Endothelial cell of umbilical vein (primary cell): Measurements from ENCODE around the gene DAB2. TPM values are rescaled to one million over a fixed set of nuclear protein-coding genes. Genes with fewer than 3 reads are reported as not detected.

ENCODE experiments used
- BruUV-seq: library from RNA; stranded (reverse); fragments of 400-500 nt; replicated peaks from 2 replicates; lab custom pipeline; 2021; lab: Mats Ljungman, UMichigan
- CTCF ChIA-PET: fragments of 300-600, 350-600 bp; sonication (Branson Sonifier 250); formaldehyde crosslinking; loops from one replicate; lab custom pipeline; 2021; ENCODE audit warnings: antibody characterized with exemption, inconsistent platforms; lab: Charles Lee
- POLR2A ChIA-PET: fragments of 300-600, 350-600 bp; sonication (Branson Sonifier 250); formaldehyde crosslinking; loops from one replicate; lab custom pipeline; 2021; ENCODE audit warnings: antibody characterized with exemption, inconsistent platforms; lab: Charles Lee
- DNase-seq: peaks from one replicate; pipeline ENCODE4 v3.0.0-alpha.2; 2011; ENCODE audit warnings: low read depth, low spot score
- FAIRE-seq: peaks from 2 replicates; lab custom pipeline; 2011; peaks lifted over from hg19 to GRCh38; lab: Jason Lieb, UNC
- H2AFZ ChIP-seq: 2 replicates; pipeline ENCODE4 v1.6.0; 2012; ENCODE audit warnings: low read depth, low read length, control low read depth, inconsistent platforms
- H3K27ac ChIP-seq: 2 replicates; pipeline ENCODE4 v1.5.1; 2011; ENCODE audit warnings: low read depth, mild to moderate bottlenecking, control low read depth, low read length, moderate library complexity; ENCODE audit not compliant: insufficient read depth
- H3K27me3 ChIP-seq, 2 experiments: 2 replicates each; pipeline versions ENCODE4 v1.6.0 to v1.6.1; 2011; ENCODE audit warnings: low read length in 2 of 2, mixed read lengths in 1 of 2; ENCODE audit not compliant: control insufficient read depth in 2 of 2, insufficient read depth in 2 of 2
- H3K36me3 ChIP-seq, 2 experiments: 2 replicates in 1 of 2; 3 replicates in 1 of 2; pipeline ENCODE4 v1.5.1; 2011; ENCODE audit warnings: low read length in 2 of 2, mild to moderate bottlenecking in 1 of 2, moderate library complexity in 1 of 2; ENCODE audit not compliant: control insufficient read depth in 2 of 2, insufficient read depth in 2 of 2; ENCODE audit errors: extremely low read depth in 1 of 2
- H3K4me1 ChIP-seq: 3 replicates; pipeline ENCODE4 v1.5.1; 2011; ENCODE audit warnings: mild to moderate bottlenecking, low read length; ENCODE audit not compliant: control insufficient read depth, insufficient read depth; ENCODE audit errors: extremely low read depth
- H3K4me2 ChIP-seq: 2 replicates; pipeline ENCODE4 v1.6.1; 2011; ENCODE audit warnings: low read length, control low read depth, mixed read lengths; ENCODE audit not compliant: insufficient read depth
- H3K4me3 ChIP-seq, 3 experiments: fragments of 200-600 bp in 1 of 3; sonication (generic), shearing (Covaris generic) in 1 of 3; replicated peaks in 1 of 3; 2 replicates each; pipeline ENCODE4 v1.5.1; 2011 to 2016; ENCODE audit warnings: control low read depth in 3 of 3, low read length in 3 of 3, mild to moderate bottlenecking in 2 of 3, inconsistent platforms in 1 of 3, low read depth in 1 of 3, moderate library complexity in 1 of 3; ENCODE audit not compliant: insufficient read depth in 1 of 3
- H3K79me2 ChIP-seq: 2 replicates; pipeline ENCODE4 v1.6.0; 2012; ENCODE audit warnings: low read length, inconsistent platforms; ENCODE audit not compliant: control insufficient read depth, insufficient read depth
- H3K9ac ChIP-seq: replicated peaks from 2 replicates; pipeline ENCODE3; 2011; ENCODE audit warnings: low read length, control low read depth; ENCODE audit not compliant: insufficient read depth; ENCODE audit errors: extremely low read depth
- H3K9me1 ChIP-seq: replicated peaks from 3 replicates; pipeline ENCODE4 v1.6.0; 2011; ENCODE audit warnings: mild to moderate bottlenecking, low read length; ENCODE audit not compliant: control insufficient read depth, insufficient read depth; ENCODE audit errors: extremely low read depth
- H3K9me3 ChIP-seq: replicated peaks from 2 replicates; pipeline ENCODE4 v1.5.1; 2012; ENCODE audit warnings: low read length, inconsistent platforms; ENCODE audit not compliant: control insufficient read depth, insufficient read depth
- H4K20me1 ChIP-seq: replicated peaks from 2 replicates; pipeline ENCODE3; 2011; ENCODE audit warnings: mild to moderate bottlenecking, low read length; ENCODE audit not compliant: control insufficient read depth, insufficient read depth; ENCODE audit errors: extremely low read depth
- CTCF ChIP-seq, 2 donors: IDR thresholded peaks; 1 replicate in 1 of 2; 2 replicates in 1 of 2; pipeline ENCODE4 v1.5.1; 2011; ENCODE audit warnings: low read length in 2 of 2, mild to moderate bottlenecking in 2 of 2, moderate library complexity in 2 of 2, control low read depth in 1 of 2, inconsistent platforms in 1 of 2, low read depth in 1 of 2; ENCODE audit not compliant: insufficient read depth in 1 of 2; ENCODE audit errors: extremely low read depth in 1 of 2
- GATA2 ChIP-seq: IDR thresholded peaks from 2 replicates; pipeline ENCODE4 v1.7.0; 2011; ENCODE audit warnings: low read depth, mild to moderate bottlenecking, moderate library complexity, mixed read lengths, low read length; ENCODE audit not compliant: insufficient read length, insufficient read depth
- MAX ChIP-seq: IDR thresholded peaks from 2 replicates; pipeline ENCODE4 v1.6.1; 2011; ENCODE audit not compliant: insufficient read depth, insufficient read length
- POLR2A ChIP-seq: IDR thresholded peaks from 2 replicates; pipeline ENCODE4 v1.6.1; 2012; ENCODE audit warnings: low read depth, mild to moderate bottlenecking, control low read depth, low read length
- dilution Hi-C: fragments of 300-500 bp; cut with MboI; formaldehyde crosslinking; loops from one replicate; pipeline ENCODE4 v1.15.0; 2019; ENCODE audit warnings: low sequenced_read_pairs; ENCODE audit not compliant: extremely low pct_ligation_motif_present
- intact Hi-C: fragments of 100-400 bp; cut with micrococcal nuclease; formaldehyde crosslinking; loops from one replicate; pipeline ENCODE4 v1.10.0; 2022
- polyA plus RNA-seq, 4 experiments: library from polyadenylated mRNA; depleted of rRNA in 3 of 4; stranded (reverse) in 3 of 4; unstranded in 1 of 4; fragments of >200 nt; gene quantifications; 2 replicates each; pipeline versions ENCODE4 v1.2.1 to v1.2.3, GENCODE V29; 2011 to 2012; ENCODE audit warnings: missing spikeins in 1 of 4
- total RNA-seq: library from RNA; stranded (reverse); gene quantifications from 2 replicates; pipeline ENCODE4 v1.2.3, GENCODE V29; 2021

The DAB2 gene
- total and polyA plus RNA-seq, 2 donors (not counting 3 experiments of a cell fraction or from before 2014, with no cell fraction given): 168 to 283 TPM

GRCh38 chr5:39441838-39442237 lies 17.1 kb upstream of the DAB2 start:
- ChIA-PET CTCF (interaction anchor here (0.7 to 2.6 kb wide), 4 partner anchors 11 to 71 kb away, joined by 3 to 16 read pairs (median 4); partner anchors contain the start of gene DAB2), POLR2A (interaction anchor here (0.6 kb wide), 1 partner anchor 42 kb away, joined by 4 read pairs; no protein-coding TSS in a partner anchor)
- no peaks in the 10 kb centered on the region for H3K9me3 ChIP-seq
- dilution Hi-C loops: no loop called here
- no peak overlapping the region for H3K27ac ChIP-seq
- intact Hi-C loops: no loop called here
- peaks cover 32% of the 10 kb centered on the region for H3K4me1 ChIP-seq
- no peaks in the 10 kb centered on the region for H3K9me1 ChIP-seq
- H2AFZ ChIP-seq: peak overlapping the region; percentile 61
- H3K27me3 ChIP-seq: no peaks in the 10 kb centered on the region
- H4K20me1 ChIP-seq: no peaks in the 10 kb centered on the region
- FAIRE-seq (peak; percentile 72), DNase-seq (peak; percentile 58)
- no peaks in the 10 kb centered on the region for H3K36me3 ChIP-seq
- peak overlapping the region; percentile 35 for H3K4me2 ChIP-seq
- H3K4me3 ChIP-seq: no peak overlapping the region
- no TSS peak for BruUV-seq
- no peak for TF ChIP-seq POLR2A
- no peak for TF ChIP-seq CTCF (IDR thresholded peaks at IDR 0.05; ENCODE audit: extremely low read depth in 1 of 2, insufficient read depth in 1 of 2, low read depth in 1 of 2, low read length in 2 of 2)
- no peak for TF ChIP-seq MAX
- no peaks in the 10 kb centered on the region for H3K79me2 ChIP-seq
- no peak overlapping the region for H3K9ac ChIP-seq

- Histone ChIP-seq H3K9ac (no peak overlapping the region), H3K27ac (no peak overlapping the region), H3K9me1 (no peaks in the 10 kb centered on the region), H2AFZ (no peak overlapping the region), H3K4me2 (peak overlapping the region; percentile 35), H3K9me3 (no peaks in the 10 kb centered on the region), H4K20me1 (no peaks in the 10 kb centered on the region), H3K79me2 (no peaks in the 10 kb centered on the region), H3K36me3 (no peaks in the 10 kb centered on the region), H3K27me3 (no peaks in the 10 kb centered on the region), H3K4me1 (peaks cover 30% of the 10 kb centered on the region), H3K4me3 (no peak overlapping the region)
- CTCF ChIA-PET: interaction anchor here (0.7 to 2.6 kb wide), 7 partner anchors 11 to 94 kb away, joined by 3 to 16 read pairs (median 3); partner anchors contain the start of gene DAB2
- no TSS peak for BruUV-seq
- intact Hi-C loops: no loop called here
- DNase-seq: peak; percentile 22
- FAIRE-seq: no peak
- POLR2A ChIA-PET: interaction anchor here (0.7 kb wide), 1 partner anchor 56 kb away, joined by 5 read pairs; no protein-coding TSS in a partner anchor
- TF ChIP-seq GATA2: no peak
- dilution Hi-C loops: no loop called here
Measured at GRCh38 chr5:39440958-39441624, 16.3 kb upstream of the DAB2 start.
